HG03342 (cell line): Measurements from ENCODE around the gene TCAP.

ENCODE experiments used
- ATAC-seq: cut with Tn5 transposase; IDR thresholded peaks from one replicate; pipeline ENCODE4 v1.9.1; 2021; ENCODE audit warnings: mild to moderate bottlenecking, moderate library complexity; ENCODE audit not compliant: unreplicated experiment

The TCAP gene, protein sequence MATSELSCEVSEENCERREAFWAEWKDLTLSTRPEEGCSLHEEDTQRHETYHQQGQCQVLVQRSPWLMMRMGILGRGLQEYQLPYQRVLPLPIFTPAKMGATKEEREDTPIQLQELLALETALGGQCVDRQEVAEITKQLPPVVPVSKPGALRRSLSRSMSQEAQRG

DNA sequence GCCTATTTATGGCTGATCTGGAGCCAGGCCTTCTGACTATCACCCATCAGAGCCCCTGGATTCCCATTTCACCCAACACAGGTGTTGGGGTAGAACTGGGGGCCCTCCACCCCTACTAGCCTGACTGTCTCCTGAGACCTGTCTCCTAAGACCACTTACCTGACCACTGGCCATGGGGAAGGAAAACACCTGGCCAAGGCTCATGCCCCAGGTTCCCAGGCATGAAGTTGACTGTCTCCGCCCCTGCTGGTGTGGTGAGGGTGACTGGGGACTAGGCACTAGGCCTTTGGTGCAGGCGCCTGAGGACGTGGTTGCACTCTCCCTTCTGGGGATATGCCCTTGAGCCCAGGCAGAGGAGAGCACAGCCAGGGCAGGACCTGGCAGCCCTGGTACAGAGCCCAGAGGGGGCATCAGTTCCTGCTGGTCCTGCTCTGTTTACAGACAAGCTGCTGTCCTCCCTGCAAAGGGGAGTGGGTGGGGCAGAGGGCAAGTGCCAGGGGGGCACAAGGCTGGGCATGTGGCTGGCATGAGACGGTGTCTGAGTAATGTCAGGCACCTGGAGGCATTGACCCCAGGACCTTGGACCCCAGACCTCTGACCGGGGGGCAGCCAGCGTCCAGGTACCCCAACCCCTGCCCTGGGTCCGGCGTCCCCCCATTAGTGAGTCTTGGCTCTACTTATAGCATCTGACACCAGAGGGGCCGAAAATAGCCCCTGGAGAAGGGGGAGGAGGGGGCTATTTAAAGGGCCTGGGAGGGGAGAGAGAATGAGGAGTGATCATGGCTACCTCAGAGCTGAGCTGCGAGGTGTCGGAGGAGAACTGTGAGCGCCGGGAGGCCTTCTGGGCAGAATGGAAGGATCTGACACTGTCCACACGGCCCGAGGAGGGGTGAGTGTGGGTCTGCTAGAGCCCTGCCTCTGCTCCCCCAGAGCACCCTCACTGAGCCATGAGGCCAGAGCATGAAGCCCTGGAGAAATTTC is at the start of gene TCAP:
TCAP (plus strand) TSS at position 769 of the 981 bp plus-strand sequence; CDS start at position 780, 11 bp downstream.
- no peak for ATAC-seq

DNA sequence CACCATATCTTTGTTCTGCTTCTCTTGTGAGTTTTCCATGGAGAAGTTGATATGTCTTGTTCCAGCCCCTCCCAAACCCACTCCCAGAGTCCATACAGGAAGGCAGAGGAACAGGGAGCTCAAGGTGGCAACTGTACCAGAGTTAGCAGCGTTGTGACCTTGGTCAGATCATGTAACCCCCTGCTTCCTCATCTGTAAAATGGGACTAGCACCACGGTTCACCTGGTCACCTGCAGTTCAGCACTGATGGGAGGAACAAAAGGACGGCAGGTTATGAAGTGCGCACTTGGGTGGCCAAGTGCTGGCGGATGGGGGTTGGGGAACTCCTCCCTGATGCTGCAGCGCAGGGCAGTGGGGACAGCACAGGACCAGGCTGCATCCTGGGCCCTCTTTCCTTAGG is 49.7 kb upstream of the TCAP start:
- no peak for ATAC-seq

DNA sequence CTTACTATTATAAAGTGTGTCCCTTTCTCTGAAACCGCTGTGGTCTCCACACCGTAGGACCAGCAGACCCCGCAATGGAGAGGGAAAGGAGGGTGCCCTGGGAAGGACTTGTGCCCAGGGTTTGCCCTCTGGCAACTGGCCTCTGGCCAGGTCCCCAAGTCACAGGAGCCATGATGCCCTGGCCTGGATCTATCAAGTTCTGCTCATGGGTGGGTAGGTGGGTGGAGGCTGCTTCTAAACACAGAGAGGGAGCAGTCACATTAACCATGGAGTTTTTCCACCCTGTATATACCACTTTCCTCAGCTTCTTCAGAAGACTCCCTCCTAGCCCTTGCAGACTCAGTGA is 48.1 kb upstream of the TCAP start:
- no peak for ATAC-seq

DNA sequence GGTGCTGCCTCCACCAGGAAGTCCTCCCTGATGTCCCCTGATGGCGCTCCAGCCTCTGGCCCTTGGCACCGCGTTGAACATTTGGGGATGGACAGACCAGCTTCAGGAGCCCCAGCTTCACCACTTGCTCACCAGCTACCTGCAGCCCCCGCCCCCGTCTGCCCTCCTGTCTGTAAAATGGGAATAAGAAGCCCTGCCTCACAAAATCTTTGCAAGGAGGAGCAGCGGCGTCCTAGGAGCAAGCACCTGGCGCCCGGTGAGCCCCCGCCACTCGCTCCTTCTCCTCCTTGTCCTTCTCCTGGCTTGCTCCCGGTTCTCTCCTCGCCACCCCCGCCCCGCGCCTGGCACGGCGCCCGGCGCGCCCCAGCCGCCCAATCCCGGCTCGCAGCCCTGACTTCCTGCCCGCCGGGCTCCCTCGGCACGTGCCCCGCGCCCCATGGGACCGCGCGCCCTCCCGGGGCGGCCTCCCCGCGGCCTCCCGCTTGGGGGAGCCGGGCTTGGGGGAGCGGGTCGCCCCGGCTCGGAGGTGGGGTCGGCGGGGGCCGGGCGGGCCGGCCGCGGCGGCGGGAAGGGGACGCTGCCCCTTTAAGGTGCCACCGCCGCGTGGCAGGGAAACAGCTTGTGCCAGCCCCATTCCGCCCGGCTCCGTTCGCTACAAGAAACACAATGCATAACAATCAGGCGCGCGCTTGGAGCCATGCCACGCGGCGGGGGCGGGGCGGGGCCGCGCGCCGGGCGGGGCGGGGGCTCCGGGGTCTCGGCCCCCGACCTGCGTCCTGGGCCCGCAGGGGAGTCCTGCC is 47.5 kb upstream of the TCAP start:
- ATAC-seq, result no peak

DNA sequence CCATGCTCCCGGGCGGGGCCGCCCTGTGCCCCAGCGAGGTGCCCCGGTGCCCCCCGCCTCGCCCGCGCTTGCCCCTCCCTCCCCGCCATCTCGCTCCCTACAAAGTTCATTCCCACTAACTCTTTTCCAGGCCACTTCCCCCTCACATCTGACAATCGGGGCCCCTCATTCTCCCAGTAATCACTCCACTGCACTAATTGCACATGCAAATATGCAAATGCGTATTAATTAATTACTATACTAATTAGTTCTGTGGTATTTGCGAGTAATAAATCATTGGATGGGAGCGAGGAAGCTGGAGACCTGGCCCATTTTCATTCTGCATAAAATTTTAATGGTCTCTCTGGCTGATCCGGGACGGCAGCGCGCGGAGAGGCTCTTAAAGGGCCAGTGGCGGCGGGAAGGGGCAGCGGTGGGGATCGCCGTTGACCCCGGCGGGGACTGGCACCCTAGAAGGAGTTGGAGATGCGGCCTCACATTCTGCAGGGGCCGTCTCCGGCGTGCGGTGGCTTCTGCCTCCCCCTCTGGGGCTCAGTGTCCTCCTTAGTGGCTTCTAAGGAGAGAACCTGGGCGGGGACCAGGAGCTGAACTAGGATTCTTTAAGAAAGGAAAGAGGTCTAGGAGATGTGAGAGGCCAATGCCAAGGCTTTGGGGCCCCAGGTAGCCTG is 46.8 kb upstream of the TCAP start:
- ATAC-seq, result no peak

DNA sequence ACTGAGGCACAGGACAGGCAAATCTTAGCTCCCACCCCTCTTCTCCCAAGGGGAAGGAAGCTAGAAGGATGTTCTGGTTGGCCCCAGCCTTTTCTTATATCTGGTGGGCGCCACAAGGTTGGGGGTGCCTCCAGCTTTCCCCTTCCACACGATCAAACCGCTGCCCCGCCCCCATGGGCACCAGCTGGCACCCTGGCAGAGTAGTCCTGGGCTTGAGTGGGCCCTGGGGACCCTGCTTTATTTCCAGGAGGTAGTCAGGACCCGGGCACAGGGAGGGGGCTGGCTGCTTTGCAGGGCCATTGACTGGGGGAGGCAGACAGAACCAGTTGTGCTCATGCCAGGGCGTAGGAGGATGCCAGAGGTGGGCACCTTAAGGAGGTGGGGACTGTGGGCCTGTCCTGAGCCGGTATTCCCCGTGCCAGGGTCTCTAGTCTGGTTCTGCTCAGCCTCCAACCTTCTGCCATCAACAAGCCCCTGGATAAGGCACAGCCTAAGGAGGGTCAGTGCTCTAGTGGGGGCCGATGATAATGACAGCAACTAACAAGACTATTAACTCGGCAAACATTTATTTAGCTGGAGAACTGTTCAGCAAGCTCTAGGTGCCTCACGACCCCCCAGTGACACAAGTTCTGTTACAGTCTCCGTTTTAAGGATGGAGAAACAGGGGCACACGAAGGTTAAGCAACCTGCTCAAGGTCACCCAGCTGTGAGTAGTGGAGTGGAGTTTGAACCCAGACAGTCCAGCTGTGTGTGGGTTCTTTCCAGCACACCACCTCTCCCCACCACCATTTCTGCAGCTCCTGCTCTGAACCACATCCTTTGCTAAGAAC is 46.0 kb upstream of the TCAP start:
- ATAC-seq, result no peak

DNA sequence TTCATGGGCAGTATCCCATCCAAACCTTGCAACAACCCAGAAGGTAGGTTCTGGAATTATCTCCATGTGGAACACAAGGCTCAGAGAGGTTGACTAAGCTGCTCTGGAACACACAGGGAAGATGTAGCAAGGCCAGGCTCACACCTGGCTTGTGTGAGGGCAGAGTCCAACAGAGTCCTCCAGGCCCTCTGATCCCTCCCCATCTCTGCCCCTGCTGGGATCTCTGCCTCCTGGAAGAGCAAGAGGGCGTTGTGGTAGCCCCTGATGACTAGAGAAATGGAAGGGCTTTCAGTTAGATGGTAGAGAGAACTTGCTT is 45.4 kb upstream of the TCAP start:
- no peak for ATAC-seq

DNA sequence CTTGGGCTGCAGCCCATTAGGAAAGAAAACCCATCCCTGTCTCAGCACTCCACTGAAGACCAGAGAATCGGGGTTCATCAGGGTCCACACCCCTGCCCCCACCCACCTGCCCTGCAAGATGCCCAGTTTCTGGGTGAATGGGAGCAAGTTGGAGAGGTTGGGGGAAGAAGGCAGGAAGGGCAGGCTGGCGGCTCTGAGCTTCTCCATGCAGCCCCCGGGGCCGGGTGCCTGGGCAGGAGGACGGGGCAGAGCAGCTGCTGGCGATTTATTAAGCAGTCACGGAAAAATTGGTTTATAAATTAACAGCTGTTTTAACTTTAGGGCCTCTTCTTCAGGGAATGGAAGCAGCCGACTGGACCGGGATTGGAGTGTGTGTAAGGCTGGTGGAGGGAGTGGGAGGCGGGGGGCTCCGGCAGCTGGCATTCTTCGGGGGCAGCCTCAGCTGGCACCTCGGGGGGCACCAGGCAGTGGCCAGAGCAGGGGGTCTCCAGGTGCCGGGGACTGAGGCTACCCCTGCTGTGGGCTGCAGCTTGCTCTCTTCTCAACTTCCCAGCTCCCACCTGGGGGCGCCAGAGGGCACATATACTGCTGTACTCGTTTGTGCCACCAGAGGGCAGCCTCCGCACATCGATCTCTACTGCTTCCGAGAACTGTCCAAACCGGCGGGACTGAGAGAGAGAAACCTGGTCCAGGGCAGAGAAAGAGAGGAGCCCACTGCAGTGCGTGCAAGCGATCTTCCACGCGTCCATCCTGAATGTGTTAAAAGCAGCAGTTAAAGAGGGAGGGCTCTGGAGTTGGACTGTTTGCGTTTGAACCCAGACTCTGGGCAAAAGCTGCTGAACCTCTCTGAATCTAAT is 43.4 kb upstream of the TCAP start:
- peak; percentile 47 for ATAC-seq

DNA sequence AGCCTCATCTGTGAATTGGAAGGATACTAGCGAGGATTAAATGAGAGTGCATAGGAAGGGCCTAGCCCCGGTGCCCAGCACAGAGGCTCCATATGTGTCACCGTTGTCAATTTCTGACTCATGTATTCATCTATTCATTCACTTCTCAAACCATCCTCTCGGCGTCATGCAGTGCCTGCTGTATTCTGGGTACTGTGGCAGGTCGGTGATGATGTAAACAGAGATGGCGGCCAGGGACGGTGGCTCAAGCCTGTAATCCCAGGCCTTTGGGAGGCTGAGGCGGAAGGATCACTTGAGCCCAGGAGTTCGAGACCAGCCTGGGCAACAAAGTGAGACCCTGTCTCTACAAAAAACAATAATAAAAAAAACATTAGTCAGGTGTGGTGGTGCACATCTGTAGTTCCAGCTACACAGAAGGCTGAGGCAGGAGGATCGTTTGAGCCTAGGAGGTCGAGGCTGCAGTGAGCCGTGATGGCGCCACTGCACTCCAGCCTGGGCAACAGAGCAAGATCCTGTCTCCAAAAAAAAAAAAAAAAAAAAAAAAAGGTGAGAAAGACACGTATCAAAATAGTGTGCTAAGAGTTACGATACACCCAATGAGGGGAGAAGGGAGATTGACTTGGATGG is 42.7 kb upstream of the TCAP start:
- ATAC-seq, result peak; percentile 54

DNA sequence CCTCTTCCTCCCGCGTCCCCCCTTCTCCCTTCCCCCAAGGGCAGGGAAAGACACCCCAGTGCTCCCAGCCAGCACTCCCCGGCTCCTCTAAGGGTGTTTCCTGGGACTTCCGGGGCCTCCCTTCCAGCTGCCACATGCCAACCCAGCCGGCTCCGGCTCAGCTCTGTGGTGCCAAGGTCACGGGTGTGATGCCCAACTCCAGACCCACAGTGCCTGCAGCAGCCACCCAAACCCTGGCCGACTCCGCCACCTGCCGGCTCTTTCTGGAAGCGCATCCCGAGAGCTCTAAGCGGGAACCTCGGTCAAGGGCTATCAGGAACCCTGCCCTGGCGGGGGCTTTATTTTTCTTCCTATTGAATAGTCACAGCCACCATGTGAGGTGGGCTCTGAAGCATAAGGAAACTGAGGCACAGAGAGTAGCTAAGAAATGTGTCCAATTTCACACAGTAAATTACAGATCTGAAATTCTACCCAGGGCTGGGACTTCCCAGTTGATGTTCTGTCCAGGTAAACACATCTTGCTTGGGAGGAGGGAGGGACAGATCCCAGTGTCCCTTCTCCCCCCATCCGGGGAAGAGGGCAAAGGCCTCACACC is 41.7 kb upstream of the TCAP start:
- ATAC-seq, result no peak

DNA sequence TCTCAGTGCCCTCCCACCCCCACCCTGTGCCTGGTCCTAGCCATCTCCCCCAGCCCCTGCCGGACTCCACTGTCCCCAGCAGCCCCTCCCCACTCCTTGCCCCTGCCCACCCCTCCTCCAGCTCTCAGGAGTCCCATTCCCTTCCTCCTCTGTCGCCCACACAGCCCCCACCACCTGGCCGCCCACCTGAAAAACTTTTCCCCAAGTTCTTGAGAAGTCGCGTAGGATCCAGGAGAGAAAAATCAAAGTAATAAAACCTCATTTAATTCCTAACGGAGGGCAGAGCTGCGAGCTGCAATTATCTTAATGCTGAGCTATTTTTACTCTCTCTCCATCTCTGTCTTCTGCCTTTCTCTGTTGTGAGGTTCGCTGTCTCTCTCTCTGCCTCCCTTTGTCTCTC is 40.8 kb upstream of the TCAP start:
- no peak for ATAC-seq

DNA sequence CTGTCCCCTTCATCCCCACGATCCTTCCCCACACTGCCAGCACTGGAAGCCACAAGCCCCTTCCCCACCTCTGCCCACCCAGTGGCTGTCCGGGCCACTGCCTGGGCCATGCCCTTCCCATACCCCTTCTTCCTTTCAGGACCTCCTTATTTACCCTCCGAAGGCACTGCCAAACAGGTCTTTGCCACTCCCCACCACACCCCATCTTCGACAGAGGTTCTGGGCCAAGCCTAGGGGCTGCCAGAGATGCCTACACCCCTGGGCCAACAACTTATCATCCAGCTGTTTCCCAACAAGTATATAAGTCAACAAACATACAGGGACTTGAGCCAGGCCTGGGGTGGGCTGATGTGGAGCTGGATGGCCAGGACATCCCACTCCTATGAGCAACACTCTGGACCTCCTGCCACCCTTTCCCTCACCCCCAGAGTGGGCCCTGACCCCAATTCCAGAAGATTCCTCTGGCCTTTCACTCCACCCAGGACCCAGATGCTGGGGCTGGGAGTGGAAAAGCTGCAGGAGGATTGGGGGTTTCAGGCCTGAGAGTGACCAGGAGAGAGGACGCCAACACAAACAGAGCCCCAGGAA is 39.9 kb upstream of the TCAP start:
- no peak for ATAC-seq

DNA sequence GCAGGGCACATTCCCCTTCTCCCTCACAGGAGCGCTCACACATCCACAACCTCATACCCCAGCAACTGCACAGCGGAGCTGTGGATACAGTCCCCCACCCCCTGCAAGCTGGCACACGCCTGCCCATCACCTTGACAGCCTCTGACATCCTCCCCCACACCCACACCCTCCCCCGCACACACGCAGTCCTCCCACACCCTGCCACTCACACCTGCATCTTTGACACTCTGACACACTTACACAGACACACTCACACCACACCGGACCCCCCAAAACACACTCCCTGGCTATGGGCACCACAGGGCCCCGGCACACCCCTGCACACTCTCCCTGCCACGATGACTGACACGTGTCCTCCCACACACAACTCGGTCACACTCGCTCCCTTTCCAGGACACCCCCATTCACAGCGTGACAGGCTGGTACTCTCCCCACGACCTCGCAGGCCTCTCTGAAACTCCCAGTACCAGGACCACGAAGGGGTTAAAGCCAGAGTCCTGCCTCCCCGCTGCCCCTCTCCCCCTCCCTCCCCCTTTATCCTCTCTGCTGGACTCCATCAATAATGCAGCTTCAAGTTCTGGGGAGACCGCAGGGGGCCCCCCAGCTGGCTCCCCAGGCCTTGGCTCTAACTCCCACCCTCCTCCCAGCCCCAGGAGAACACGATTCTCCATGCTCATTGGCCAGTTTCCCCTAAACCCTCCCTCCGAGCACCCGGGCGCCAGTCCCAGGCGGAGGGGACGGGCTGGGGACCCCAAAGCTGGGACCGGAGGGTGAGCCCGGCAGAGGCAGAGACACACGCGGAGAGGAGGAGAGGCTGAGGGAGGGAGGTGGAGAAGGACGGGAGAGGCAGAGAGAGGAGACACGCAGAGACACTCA is 38.7 kb upstream of the TCAP start, which contains the start of gene PPP1R1B:
PPP1R1B (plus strand) TSS at position 782 of the 876 bp plus-strand sequence. CDS start 441 bp downstream, outside the sequence.
- ATAC-seq, result no peak

DNA sequence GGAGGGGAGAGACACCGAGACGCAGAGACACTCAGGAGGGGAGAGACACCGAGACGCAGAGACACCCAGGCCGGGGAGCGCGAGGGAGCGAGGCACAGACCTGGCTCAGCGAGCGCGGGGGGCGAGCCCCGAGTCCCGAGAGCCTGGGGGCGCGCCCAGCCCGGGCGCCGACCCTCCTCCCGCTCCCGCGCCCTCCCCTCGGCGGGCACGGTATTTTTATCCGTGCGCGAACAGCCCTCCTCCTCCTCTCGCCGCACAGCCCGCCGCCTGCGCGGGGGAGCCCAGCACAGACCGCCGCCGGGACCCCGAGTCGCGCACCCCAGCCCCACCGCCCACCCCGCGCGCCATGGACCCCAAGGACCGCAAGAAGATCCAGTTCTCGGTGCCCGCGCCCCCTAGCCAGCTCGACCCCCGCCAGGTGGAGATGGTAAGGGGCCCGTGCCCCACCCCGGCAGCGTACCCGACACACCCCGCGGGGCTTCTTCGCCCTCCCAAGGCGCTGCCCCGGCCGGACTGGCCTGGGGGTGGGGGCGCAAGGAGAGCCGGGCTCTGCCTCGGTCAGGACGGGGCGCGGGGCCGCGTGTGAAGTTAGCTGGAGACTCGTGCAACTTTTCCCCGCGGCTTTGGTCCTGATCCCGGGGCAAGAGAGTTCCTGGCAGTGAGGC is 38.0 kb upstream of the TCAP start:
- no peak for ATAC-seq

DNA sequence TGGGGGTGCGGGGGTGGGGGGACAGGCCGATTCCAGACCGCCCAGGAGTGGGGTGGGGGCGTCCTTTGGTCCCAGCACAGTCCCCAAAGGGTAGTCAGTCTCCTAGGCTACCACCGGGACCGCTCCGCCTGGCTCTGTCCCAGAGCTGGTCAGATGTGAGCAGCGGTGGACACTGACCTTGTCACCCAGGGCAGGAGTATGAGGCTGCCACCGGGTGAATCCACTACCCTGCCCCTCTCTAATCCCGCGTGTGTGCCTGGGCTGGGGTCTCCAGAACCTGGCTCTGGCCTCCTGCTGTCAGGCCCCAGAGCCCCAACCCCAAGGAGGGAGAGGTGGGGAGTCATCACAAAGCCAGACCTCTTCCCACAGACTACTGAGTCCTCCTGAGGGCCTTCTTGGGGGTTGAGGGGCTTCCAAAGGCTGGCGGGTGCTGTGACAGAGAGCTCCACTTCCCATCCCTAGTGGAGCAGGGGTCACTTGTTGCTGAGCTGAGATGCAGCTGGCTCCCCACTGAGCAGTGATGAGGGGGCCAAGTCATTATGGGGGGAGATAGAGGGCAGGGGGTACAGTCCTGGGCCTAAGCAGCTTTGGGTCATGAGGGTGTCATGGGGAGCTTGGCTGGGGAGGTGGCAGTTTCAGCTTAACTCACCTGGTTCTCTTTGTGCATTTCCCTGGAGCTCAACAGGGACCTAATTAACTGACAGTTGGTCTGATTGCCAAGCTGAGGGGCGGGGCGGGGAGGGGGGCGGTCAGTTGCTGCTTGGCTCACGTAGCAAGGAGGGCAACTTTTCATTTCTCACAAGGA is 37.2 kb upstream of the TCAP start:
- no peak for ATAC-seq
